Ishikawa (cell line): ENCODE data around the gene GPR78.

ENCODE experiments used
- CREB1 ChIP-seq: IDR thresholded peaks from 2 replicates; pipeline ENCODE4 v1.6.1; 2012; ENCODE audit warnings: low read depth
- EP300 ChIP-seq: IDR thresholded peaks from 2 replicates; pipeline ENCODE4 v1.6.1; 2012; ENCODE audit warnings: borderline replicate concordance
- FOXM1 ChIP-seq: IDR thresholded peaks from 2 replicates; pipeline ENCODE4 v1.6.1; 2012; ENCODE audit warnings: low read depth, borderline replicate concordance
- REST ChIP-seq: IDR thresholded peaks from 2 replicates; pipeline ENCODE4 v1.6.1; 2012; ENCODE audit warnings: low read depth, mild to moderate bottlenecking
- YY1 ChIP-seq: IDR thresholded peaks from 2 replicates; pipeline ENCODE4 v1.6.1; 2012; ENCODE audit warnings: low read depth
- ZBTB7A ChIP-seq: IDR thresholded peaks from 2 replicates; pipeline ENCODE4 v1.6.1; 2012; ENCODE audit warnings: low read depth
- TF ChIP-seq, protein P1 (sequence below): IDR thresholded peaks from 2 replicates; pipeline ENCODE4 v1.6.1; 2012

DNA sequence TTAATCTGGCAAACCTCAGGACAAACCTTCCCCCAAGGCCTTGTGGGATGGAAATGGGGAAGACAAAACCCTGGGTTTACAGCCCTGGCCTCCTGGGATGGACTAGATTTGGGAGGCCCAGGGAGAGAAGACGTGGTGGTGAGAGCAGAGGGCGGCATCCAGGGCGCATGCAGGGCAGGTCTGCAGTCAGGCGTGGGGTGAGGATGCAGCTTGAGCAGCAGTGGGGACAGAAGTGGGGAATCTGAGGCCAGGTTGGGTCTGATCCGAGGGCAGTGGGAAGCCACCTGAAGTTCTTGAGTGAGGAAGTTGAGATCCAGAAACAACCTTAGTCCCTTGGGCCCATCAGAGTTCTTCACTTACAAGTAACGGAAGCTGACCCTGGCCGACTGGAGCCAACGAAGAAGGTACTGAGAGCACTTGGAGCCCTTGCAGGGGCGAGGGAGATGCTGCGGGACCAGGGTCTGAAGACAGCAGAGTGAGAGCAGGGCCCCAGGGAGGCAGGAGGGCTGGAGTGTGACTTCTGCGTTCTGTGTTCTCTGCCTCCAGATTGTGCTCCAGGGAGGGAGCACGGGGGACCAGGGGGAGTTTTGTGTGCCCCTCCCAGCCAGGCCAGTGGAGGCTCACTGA is 42.0 kb upstream of the GPR78 start:
- TF ChIP-seq, protein P1, sequence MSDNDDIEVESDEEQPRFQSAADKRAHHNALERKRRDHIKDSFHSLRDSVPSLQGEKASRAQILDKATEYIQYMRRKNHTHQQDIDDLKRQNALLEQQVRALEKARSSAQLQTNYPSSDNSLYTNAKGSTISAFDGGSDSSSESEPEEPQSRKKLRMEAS = no peak
- no peak for TF ChIP-seq REST
- TF ChIP-seq CREB1 = no peak
- no peak for TF ChIP-seq ZBTB7A
- TF ChIP-seq EP300 = no peak
- no peak for TF ChIP-seq YY1
- no peak for TF ChIP-seq FOXM1
